CD4-positive, alpha-beta T cell treated with Interleukin-4 for 1 hour (primary cell): Measurements from ENCODE around the gene PKN1.
"Not testable (repeated sequence)": the region's sequence is repeated elsewhere in the genome, so short reads cannot be mapped to it uniquely, and the experiment has no call there.

Experiments
- DNase-seq, 2 donors: peaks; one replicate each; pipeline ENCODE4 v3.0.0-alpha.2; 2020 to 2022

Gene PKN1

DNA sequence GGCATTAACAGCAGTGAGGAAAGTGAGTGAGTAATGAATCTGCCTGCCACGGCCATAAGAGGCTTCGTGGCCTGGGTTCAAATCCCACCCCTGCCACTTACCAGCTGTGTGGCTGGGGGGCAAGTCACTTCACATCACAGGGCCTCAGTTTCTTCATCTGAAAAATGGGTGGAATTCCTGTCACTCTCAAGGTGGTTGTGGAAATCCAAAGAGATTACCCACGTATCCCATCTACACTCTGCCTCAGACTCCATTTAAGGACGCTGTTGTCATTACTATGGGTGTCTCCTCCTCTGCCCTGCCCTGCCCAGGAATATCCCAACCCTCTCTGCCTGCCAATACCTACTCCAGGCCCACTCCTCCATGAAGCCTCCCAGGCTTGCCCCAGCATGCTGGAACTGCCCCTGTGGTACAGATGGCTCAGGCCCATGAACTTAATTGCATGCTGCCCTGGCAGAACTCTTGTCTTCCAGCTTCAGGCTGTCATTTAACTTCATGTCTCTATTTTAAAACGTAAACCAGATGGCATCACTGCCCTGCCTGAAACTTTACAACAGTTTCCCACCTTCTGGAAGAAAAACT lies 59.7 kb downstream of the PKN1 start:
- no peak for DNase-seq

GRCh38 chr19:14494411-14494810 lies 61.3 kb downstream of the PKN1 start:
- DNase-seq, result no peak

DNA sequence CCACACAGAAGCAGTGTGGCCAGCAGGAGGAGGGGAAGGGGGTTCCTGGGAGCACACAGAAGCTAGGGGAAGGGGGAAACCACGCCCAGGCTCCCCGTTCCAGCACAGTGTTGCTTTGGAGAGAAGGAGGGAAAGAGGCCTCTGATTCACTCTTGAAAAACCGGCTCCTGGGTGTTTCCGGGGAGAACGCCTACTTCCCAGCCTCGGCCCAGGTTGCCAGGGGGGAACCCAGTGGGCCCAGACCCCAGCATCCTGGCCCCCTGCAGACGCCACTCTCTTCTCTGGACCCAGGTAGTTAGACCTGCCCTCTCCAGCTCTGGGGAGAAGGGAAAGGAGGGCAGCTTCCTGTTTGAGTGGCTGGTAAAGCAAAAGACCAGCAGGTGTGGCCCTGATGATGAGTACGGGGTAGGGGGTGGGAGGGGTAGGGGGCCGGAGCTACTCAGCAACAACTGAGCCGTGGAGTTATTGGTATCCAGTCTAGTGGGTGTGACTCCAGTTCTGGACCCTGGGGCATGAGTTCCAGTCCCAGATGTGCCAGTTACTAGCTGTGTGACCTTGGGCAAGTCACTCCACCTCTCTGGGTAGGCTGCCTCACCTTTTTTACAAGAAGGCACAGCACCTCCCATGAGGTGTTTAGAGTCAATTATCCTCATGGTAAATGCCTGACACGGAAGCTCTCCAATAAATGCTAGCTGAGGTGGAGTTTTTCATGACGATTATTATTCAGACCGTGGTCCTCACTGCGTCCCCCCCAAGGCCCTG lies 62.0 kb downstream of the PKN1 start:
- DNase-seq, result no peak

DNA sequence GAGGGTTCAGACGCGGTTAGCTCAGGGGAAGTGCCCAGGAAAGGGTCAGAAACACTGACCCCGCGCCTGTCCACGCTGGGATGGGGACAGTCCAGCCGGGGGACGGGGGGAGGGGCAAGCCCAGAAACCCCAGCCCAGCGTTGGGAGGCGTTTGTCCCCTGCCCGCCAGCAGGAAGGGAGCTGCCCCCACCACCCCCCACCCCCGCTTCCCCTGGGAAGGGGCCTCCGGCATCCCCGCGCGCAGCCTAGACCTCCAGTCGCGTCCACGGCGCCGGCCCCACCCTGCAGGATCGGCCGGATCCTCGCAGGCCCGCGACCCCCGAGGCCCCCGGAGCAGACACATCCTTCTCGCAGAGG lies 62.5 kb downstream of the PKN1 start:
- no peak for DNase-seq

DNA sequence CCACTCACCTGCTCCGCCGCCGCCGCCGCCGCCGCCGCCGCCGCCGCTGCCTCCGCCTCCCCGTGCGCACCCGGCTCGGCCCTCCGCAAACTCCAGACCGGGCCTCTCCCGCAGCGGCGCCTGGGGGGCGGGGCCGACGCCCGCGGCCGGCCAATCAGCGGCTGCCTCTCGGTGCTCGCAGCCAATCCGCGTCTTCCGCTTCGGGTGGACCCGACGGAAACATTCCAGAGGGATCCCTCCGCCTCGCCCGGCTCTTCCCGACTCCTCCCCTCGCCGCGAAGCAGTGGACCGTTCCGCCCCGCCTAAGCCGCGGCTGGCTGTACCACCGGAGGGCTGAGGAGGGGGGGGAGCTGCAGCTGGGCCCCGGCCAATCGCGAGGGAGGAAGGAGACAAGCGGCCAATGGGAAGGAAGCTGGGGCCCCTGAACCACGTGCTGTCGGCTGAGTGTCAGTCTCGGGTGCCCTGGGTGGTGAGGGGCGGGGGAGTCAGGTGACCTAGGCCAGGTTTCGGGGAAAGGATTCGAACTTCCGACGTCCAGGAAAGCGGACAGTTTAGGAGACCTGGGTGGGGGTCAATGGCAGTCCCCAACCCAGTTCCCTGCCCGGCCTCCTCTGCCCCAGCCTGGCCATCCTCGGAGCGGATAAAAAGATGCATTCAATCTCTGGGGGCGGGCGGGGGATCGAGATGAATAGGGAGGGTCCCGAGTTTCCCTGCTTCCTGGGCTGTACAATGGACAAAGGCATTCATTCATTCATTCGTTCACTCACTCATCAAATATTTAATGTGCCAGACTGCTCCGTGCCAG lies 63.1 kb downstream of the PKN1 start, which contains the start of gene GIPC1:
GIPC1 (minus strand) TSS at position 99 of the 805 bp plus-strand sequence. CDS start 13,151 bp downstream, outside the sequence.
- peak; percentile 80 to 86 for DNase-seq

DNA sequence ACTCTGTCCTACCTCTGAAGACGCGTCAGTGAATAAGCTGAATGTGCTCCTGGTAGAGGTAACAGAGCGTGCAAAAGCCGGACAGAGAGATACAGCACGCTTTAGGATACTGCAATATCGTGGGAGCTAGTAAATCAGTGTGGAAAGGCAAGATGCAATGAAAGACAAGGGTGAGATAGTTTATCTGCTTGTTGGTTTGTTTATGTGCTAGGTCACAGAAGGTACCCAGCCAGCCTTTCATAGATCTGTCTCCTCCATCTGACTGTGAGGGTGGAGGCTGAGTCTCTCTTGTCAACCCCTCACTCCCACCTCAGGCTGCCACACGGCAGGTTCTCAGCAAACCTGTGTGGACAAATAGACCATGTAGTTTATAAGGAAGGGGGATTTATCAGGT lies 63.7 kb downstream of the PKN1 start:
- no peak for DNase-seq

DNA sequence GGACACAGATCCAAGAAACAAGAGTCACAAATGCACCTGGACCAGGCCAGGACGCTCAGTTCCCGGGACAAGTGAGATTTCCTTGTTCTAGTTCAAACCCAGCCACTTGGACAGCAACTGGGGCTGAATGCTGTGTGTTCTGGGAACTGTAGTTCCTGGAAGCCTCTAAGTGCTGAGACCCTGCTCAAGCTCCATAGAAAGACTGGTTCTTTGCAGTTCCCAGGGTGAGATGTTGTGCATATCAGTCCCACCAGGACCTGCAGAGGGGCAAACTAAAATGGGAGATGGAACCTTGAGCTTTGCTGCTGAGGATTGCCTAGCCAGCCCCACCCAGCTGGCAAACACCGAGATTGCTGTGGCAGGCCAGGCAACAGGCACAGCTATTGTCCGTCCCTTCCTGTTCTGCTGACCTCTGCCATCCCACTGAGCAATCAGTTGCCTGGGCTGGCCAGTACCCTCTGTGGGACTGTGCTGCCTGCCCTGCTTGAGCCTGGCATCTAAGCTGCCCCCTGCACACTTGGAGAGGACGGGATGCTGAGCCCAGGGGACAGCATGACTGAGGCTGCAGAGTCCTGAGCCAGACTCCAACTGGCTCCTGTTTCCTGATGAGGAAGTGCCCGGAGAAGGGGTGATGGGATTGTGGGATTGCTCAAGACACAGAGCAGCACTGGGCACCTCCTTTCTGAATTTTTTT lies 64.3 kb downstream of the PKN1 start:
- DNase-seq, result no peak

- no peak for DNase-seq
Measured at GRCh38 chr19:14502334-14503092, 69.4 kb downstream of the PKN1 start.

GRCh38 chr19:14503285-14503684 lies 70.2 kb downstream of the PKN1 start:
- DNase-seq, result no peak

DNA sequence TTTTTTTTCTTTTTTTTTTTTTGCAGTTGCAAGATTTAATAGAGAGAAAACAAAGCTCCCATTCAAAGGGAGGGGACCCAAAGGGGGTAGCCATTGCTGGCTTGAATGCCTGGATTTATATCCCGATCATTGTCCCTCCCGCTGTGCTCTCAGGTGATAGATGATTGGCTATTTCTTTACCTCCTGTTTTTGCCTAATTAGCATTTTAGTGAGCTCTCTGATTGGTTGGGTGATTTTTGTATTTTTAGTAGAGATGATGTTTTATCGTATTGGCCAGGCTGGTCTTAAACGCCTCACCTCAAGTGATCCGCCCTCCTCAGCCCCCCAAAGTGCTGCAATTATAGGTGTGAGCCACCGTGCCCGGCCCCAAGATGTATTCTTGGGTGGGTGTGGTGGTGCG lies 71.5 kb downstream of the PKN1 start:
- not testable (repeated sequence) for DNase-seq

DNA sequence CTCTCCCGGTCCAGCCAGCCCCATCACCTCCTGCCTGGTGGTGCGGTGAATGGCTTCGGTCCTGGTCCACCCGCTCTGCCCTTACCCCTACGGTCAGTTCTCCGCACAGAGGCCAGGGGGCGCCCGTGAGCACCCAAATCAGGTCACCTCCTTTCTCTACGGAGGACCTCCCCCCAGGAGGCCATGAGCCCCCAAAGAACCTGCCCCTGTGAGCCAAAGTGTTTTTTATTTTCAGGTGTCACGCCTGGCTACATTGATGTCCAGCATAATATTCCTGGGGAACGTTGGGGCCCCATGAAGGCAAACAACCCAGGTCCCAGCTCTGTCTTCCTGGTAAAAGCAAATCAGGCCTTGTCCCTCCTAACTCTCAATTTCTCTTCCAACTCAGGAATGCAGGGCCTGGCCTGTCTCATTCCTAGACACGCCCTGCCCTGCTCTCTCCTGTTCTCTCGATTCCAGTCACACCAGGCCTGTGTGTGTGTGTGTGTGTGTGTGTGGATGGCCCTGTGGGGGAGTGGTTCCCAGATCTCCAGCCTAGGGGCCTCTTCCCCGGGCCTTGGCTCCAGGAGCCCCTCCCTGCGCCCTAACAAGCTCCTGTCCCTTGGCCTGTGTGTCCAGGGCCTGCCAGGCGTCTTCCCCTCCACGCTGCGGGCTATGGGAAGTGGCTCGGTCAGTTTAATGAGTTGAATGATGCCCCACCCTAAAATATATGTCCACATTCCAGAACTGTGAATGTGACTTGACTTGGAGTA lies 72.6 kb downstream of the PKN1 start:
- DNase-seq, result peak; percentile 79 to 80

DNA sequence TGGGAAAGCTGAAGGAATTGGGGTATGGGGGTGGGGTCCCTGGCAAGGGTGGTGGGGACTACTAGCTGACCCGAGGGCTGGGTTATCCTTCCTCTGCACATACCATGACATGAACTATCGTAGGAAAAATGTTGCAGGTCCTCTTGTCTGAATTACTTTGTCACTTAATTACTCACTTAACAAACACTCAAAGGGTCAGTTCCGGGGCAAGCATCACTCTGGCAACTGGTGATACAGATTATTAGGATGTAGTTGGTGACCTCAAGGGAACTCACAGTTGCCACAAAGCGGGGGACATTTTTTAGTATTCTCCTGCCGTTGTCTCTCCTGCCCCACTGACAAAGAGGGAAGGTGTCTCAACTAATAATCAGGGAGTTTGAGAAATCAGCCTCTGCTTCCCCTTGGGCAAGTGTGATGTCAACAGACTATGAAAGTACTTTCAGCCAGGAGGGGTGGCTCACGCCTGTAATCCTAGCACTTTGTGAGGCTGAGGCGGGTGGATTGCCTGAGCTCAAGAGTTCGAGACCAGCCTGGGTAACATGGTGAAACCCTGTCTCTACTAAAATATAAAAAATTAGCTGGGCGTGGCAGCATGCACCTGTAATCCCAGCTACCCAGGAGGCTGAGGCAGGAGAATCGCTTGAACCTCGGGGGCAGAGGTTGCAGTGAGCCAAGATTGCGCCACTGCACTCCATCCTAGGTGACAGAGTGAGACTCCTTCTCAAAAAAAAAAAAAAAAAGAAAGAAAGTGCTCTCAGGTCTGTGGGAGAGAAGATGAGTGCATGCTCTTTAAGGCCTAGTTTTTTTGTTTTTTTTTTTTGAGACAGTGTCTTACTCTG lies 74.8 kb downstream of the PKN1 start:
- DNase-seq, result peak in 1 of 2 donors; percentile 52

- peak in 1 of 2 donors; percentile 55 for DNase-seq
Measured at GRCh38 chr19:14510311-14511228, 77.5 kb downstream of the PKN1 start.

DNA sequence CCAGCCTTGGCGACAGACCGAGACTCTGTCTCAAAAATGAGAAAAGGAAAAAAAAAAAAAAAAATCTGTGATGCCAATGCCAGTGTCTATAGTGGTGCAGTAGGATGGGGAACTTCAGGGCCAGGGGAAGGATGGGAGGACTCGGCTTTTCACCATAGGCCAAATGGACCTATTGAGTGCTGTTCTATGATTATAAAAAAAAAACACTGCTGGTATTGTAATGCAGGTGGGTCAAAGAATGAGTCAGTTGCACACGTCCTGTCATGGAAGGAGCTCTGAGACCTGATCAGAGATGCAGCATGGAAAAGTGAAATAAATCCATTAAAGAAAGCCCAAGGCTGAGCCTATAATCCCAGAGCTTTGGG lies 78.1 kb downstream of the PKN1 start:
- no peak for DNase-seq

- DNase-seq, result no peak
Measured at GRCh38 chr19:14512406-14512961, 79.4 kb downstream of the PKN1 start.

DNA sequence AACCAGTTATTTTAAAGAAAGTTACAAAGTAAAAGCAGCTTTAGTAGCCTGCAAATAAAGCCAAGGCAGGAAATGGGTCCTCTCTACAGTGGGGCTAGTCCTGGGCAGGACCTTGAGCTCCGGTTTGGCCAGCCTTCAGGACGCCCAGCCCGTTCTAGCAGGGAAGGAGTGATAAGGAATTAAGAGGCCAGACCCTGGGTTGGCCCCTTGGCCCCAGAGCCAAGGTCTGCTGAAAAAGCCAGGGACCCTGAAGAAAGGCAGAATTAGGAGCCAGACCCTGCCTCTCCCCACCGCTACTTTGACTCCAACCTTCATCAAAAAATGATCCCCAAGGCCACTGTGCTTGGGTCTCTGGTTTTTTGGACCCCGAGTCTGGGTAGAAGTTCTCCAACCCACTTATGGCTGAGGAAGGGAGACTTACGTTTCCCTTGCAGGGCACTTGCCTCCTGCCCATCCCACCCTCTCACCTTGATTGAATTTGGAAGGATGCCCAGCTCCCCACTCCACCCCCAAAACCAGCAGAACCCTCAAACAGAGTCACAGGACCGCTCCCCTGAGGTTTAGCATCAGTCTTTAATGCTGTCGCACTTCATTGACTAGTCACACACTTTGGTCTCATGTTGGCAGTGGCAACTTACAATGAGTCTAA lies 81.2 kb downstream of the PKN1 start:
- peak; percentile 48 to 55 for DNase-seq

- DNase-seq, result peak in 1 of 2 donors; percentile 27
Measured at GRCh38 chr19:14515501-14516047, 82.5 kb downstream of the PKN1 start.

GRCh38 chr19:14516048-14516534 lies 83.0 kb downstream of the PKN1 start:
- peak in 1 of 2 donors; percentile 29 for DNase-seq
